ENCODE data around the gene ARHGEF11.
"Not testable (repeated sequence)": the region's sequence is repeated elsewhere in the genome, so short reads cannot be mapped to it uniquely, and the experiment has no call there.

The ARHGEF11 gene

DNA sequence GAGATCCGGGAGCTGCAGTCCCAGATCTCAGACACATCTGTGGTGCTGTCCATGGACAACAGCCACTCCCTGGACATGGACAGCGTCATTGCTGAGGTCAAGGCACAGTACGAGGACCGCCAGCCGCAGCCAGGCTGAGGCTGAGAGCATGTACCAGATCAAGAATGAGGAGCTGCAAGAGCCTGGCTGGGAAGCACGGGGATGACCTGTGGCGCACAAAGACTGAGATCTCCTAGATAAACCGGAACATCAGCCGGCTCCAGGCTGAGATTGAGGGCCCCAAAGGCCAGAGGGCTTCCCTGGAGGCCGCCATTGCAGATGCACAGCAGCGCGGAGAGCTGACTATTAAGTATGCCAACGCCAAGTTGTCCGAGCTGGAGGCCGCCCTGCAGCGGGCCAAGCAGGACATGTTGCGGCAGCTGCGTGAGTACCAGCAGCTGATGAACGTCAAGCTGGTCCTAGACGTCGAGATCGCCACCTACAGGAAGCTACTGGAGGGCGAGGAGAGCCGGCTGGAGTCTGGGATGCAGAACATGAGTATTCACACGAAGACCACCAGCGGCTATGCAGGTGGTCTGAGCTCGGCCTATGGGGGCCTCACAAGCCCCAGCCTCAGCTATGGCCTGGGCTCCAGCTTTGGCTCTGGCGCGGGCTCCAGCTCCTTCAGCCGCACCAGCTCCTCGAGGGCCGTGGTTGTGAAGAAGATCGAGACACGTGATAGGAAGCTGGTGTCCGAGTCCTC is 28.6 kb upstream of the ARHGEF11 start:
- no peaks in the 10 kb centered on the region for H3K9me3 ChIP-seq (ENCODE audit: insufficient read depth, low read depth, low read length)
- TF ChIP-seq EZH2phosphoT487 (IDR thresholded peaks at IDR 0.05; ENCODE audit: borderline replicate concordance): no peak
- TF ChIP-seq, protein P1, sequence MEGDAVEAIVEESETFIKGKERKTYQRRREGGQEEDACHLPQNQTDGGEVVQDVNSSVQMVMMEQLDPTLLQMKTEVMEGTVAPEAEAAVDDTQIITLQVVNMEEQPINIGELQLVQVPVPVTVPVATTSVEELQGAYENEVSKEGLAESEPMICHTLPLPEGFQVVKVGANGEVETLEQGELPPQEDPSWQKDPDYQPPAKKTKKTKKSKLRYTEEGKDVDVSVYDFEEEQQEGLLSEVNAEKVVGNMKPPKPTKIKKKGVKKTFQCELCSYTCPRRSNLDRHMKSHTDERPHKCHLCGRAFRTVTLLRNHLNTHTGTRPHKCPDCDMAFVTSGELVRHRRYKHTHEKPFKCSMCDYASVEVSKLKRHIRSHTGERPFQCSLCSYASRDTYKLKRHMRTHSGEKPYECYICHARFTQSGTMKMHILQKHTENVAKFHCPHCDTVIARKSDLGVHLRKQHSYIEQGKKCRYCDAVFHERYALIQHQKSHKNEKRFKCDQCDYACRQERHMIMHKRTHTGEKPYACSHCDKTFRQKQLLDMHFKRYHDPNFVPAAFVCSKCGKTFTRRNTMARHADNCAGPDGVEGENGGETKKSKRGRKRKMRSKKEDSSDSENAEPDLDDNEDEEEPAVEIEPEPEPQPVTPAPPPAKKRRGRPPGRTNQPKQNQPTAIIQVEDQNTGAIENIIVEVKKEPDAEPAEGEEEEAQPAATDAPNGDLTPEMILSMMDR (conservative IDR thresholded peaks at IDR 0.05; ENCODE audit: low read length): peak; percentile 59
- no peaks in the 10 kb centered on the region for H4K20me1 ChIP-seq (ENCODE audit: insufficient read depth, low read length, poor library complexity, severe bottlenecking)
- no peak overlapping the region for H3K4me2 ChIP-seq (ENCODE audit: low read depth, low read length, poor library complexity, severe bottlenecking)
- H3K4me1 ChIP-seq (ENCODE audit: insufficient read depth, low read length, poor library complexity, severe bottlenecking): no peaks in the 10 kb centered on the region
- no peak overlapping the region for H3K4me3 ChIP-seq (ENCODE audit: low read length, poor library complexity, severe bottlenecking)
- no peaks in the 10 kb centered on the region for H3K36me3 ChIP-seq (ENCODE audit: insufficient read depth, low read length)
- H3K79me2 ChIP-seq (ENCODE audit: insufficient read depth, low read length): no peaks in the 10 kb centered on the region
- H3F3A ChIP-seq (ENCODE audit: low read depth): no peaks in the 10 kb centered on the region
- no peaks in the 10 kb centered on the region for H3K27me3 ChIP-seq (ENCODE audit: insufficient read depth, low read length, poor library complexity, severe bottlenecking)
- H3K9me2 ChIP-seq (replicated peaks; ENCODE audit: low read depth, low read length): no peaks in the 10 kb centered on the region
- H2AFZ ChIP-seq (ENCODE audit: low read length): no peak overlapping the region
- H3K9ac ChIP-seq (ENCODE audit: low read depth, low read length, poor library complexity, severe bottlenecking): no peak overlapping the region

DNA sequence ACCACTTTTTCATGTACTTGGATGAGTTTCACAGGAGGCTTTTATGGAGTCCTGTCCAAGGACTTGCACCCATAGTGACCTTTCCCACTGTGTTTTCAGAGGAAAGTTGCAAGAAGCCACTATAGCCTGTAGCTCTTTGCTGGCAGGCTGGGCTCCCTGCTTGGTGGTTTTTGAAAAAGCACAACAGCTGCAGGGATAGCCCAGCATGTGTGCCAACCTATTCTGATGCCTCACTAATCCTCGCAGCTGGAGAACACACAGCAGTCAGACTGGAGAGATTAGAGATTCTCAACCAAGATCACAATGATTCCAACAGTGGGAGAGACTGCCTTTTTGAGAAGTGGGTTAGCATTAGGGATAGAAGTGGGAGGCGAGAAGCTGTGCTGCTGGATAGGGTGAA is 24.1 kb upstream of the ARHGEF11 start:
- Histone ChIP-seq H3K36me3 (ENCODE audit: insufficient read depth, low read length) (no peaks in the 10 kb centered on the region), H3K9me2 (replicated peaks; ENCODE audit: low read depth, low read length) (no peaks in the 10 kb centered on the region), H3K27me3 (ENCODE audit: insufficient read depth, low read length, poor library complexity, severe bottlenecking) (no peaks in the 10 kb centered on the region), H3K79me2 (ENCODE audit: insufficient read depth, low read length) (no peaks in the 10 kb centered on the region), H3K4me2 (ENCODE audit: low read depth, low read length, poor library complexity, severe bottlenecking) (no peak overlapping the region), H3K9ac (ENCODE audit: low read depth, low read length, poor library complexity, severe bottlenecking) (no peak overlapping the region), H4K20me1 (ENCODE audit: insufficient read depth, low read length, poor library complexity, severe bottlenecking) (no peaks in the 10 kb centered on the region), H3K9me3 (ENCODE audit: insufficient read depth, low read depth, low read length) (no peaks in the 10 kb centered on the region), H3F3A (ENCODE audit: low read depth) (no peaks in the 10 kb centered on the region), H3K4me3 (ENCODE audit: low read length, poor library complexity, severe bottlenecking) (no peak overlapping the region), H3K4me1 (ENCODE audit: insufficient read depth, low read length, poor library complexity, severe bottlenecking) (no peaks in the 10 kb centered on the region), H2AFZ (ENCODE audit: low read length) (no peak overlapping the region)
- TF ChIP-seq, protein P1 (conservative IDR thresholded peaks at IDR 0.05; ENCODE audit: low read length): no peak

DNA sequence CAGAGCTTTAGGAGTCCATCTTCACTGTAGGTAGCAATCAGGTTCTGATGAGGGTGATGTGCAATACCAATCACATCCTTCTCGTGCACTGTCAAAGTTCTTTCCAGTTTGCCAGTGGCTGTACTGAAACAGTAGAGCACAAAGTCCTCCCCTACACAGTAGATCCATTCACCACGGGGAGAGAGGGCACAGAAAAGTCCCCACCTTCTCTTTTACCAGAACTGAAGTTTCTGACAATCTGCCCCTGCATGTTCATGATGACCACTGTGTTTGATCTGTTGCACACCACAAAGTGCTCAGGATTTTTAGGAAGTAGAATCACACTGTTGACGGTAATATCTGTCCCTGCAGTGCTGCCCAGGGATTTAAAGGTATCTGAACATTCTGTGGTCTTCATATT is 13.7 kb upstream of the ARHGEF11 start:
- H3K9me3 ChIP-seq (ENCODE audit: insufficient read depth, low read depth, low read length); H3K4me1 ChIP-seq (ENCODE audit: insufficient read depth, low read length, poor library complexity, severe bottlenecking); H3K4me2 ChIP-seq (ENCODE audit: low read depth, low read length, poor library complexity, severe bottlenecking); H3K9me2 ChIP-seq (replicated peaks; ENCODE audit: low read depth, low read length); H3K9ac ChIP-seq (ENCODE audit: low read depth, low read length, poor library complexity, severe bottlenecking); H3F3A ChIP-seq (ENCODE audit: low read depth); H3K4me3 ChIP-seq (ENCODE audit: low read length, poor library complexity, severe bottlenecking); H4K20me1 ChIP-seq (ENCODE audit: insufficient read depth, low read length, poor library complexity, severe bottlenecking); H3K36me3 ChIP-seq (ENCODE audit: insufficient read depth, low read length); H3K79me2 ChIP-seq (ENCODE audit: insufficient read depth, low read length); H2AFZ ChIP-seq (ENCODE audit: low read length); H3K27me3 ChIP-seq (ENCODE audit: insufficient read depth, low read length, poor library complexity, severe bottlenecking): not testable (repeated sequence)

DNA sequence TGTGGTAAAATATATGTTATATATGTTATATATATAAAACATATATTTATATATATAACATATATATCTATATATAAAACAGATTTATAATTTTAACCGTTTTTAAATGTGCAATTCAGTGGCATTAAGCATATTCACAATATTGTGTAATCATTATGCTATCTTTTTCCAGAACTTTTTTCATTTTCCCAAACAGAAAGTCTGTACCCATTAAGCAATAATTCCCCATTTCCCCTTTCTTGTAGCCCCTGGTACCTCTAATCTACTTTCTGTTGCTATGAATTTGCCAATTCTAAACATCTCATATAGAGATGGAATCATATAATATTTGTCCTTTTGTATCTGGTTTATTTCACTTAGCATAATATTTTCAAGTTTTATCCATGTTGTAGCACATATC is 10.7 kb upstream of the ARHGEF11 start:
- H3F3A ChIP-seq (ENCODE audit: low read depth): no peaks in the 10 kb centered on the region
- H3K79me2 ChIP-seq (ENCODE audit: insufficient read depth, low read length): no peaks in the 10 kb centered on the region
- H3K36me3 ChIP-seq (ENCODE audit: insufficient read depth, low read length): no peaks in the 10 kb centered on the region
- H3K27me3 ChIP-seq (ENCODE audit: insufficient read depth, low read length, poor library complexity, severe bottlenecking): peaks cover 2% of the 10 kb centered on the region
- no peaks in the 10 kb centered on the region for H4K20me1 ChIP-seq (ENCODE audit: insufficient read depth, low read length, poor library complexity, severe bottlenecking)
- no peak overlapping the region for H3K9ac ChIP-seq (ENCODE audit: low read depth, low read length, poor library complexity, severe bottlenecking)
- no peaks in the 10 kb centered on the region for H3K4me1 ChIP-seq (ENCODE audit: insufficient read depth, low read length, poor library complexity, severe bottlenecking)
- H3K9me2 ChIP-seq (replicated peaks; ENCODE audit: low read depth, low read length): no peaks in the 10 kb centered on the region
- peaks cover 4% of the 10 kb centered on the region; the same call in 1 of the 2 replicates for H3K9me3 ChIP-seq (ENCODE audit: insufficient read depth, low read depth, low read length)
- H3K4me3 ChIP-seq (ENCODE audit: low read length, poor library complexity, severe bottlenecking): no peak overlapping the region
- H3K4me2 ChIP-seq (ENCODE audit: low read depth, low read length, poor library complexity, severe bottlenecking): no peak overlapping the region
- no peak overlapping the region for H2AFZ ChIP-seq (ENCODE audit: low read length)
- TF ChIP-seq, protein P1 (conservative IDR thresholded peaks at IDR 0.05; ENCODE audit: low read length): no peak
- TF ChIP-seq EZH2phosphoT487 (IDR thresholded peaks at IDR 0.05; ENCODE audit: borderline replicate concordance): no peak

DNA sequence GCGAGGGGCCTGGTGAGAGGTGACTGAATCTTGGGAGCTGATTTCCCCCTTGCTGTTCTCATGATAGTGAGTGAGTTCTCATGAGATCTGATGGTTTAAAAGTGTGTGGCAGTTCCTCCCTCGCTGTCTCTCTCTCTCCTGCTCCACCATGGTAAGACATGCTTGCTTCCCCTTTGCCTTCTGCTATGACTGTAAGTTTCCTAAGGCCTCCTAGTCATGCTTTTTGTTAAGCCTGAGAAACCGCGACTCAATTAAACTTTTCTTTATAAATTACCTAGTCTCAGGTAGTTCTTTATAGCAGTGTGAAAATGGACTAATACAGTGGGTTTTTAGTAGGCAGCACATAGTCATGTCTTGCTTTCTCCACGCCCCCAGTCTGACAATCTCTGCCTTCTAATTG is 10.2 kb upstream of the ARHGEF11 start:
- H3K4me2 ChIP-seq (ENCODE audit: low read depth, low read length, poor library complexity, severe bottlenecking); H3K9me3 ChIP-seq (ENCODE audit: insufficient read depth, low read depth, low read length); H3K4me1 ChIP-seq (ENCODE audit: insufficient read depth, low read length, poor library complexity, severe bottlenecking); H3K9me2 ChIP-seq (replicated peaks; ENCODE audit: low read depth, low read length); H3K79me2 ChIP-seq (ENCODE audit: insufficient read depth, low read length); H3F3A ChIP-seq (ENCODE audit: low read depth); H4K20me1 ChIP-seq (ENCODE audit: insufficient read depth, low read length, poor library complexity, severe bottlenecking); H3K4me3 ChIP-seq (ENCODE audit: low read length, poor library complexity, severe bottlenecking); H3K9ac ChIP-seq (ENCODE audit: low read depth, low read length, poor library complexity, severe bottlenecking); H2AFZ ChIP-seq (ENCODE audit: low read length); H3K36me3 ChIP-seq (ENCODE audit: insufficient read depth, low read length); H3K27me3 ChIP-seq (ENCODE audit: insufficient read depth, low read length, poor library complexity, severe bottlenecking): not testable (repeated sequence)
